ENCODE data around the gene DMC1. TPM values are rescaled to one million over a fixed set of nuclear protein-coding genes. Genes with fewer than 3 reads are reported as not detected.
A peak's percentile ranks its signal among the peaks of the same experiment; 100 is the strongest.

The DMC1 gene
- total and polyA plus RNA-seq, 2 of the 13 experiments (the other 11 are each of a cell fraction or from before 2014, with no cell fraction given): 0.82 TPM; not detected in 1

DNA sequence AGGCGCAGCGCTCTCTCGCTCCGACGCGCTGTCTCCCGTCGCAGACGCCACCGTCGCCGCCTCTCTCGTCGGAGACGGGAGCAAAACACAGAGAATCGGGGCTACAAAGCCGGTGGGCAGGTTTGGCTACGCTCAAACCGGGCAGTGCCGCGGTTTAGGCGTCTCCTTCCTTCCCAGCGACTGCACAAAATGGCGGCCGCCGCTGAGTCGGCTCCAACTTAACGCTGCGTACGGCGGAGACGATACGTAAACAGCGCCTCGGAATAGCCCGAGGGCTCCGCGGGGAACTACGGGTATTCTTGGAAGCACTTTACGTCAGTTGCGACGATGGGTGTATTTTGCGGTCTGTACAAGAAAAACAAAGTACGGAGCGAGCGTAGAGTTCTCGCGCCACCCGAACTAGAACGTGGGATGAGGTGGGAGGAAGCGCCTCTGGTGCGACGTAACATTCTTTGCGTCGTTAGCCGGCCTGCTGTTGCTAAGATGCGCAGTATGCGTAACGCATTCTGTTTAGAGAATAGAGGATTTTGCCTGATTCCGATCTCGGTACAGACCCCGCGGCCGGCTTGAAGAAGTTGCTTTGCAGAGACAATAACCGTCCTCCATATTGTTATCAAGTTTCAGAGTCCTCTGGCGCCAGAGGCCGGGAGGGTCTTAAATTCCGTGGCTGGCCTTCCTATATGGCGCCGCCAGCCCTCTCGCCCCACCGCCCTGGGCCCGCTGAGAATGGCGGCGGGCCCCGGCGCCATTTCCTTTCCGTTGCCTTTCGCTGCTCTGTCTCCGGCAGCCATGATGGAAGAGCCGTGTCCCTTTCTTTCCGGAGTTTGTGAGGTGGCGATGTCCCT lies 63.6 kb downstream of the DMC1 start, which contains the start of gene DDX17 (continued):
- no peak for TF ChIP-seq FUBP1 (CRISPR knock-in tag; IDR thresholded peaks at IDR 0.05; ENCODE audit: borderline replicate concordance)
- TF ChIP-seq, protein P1, sequence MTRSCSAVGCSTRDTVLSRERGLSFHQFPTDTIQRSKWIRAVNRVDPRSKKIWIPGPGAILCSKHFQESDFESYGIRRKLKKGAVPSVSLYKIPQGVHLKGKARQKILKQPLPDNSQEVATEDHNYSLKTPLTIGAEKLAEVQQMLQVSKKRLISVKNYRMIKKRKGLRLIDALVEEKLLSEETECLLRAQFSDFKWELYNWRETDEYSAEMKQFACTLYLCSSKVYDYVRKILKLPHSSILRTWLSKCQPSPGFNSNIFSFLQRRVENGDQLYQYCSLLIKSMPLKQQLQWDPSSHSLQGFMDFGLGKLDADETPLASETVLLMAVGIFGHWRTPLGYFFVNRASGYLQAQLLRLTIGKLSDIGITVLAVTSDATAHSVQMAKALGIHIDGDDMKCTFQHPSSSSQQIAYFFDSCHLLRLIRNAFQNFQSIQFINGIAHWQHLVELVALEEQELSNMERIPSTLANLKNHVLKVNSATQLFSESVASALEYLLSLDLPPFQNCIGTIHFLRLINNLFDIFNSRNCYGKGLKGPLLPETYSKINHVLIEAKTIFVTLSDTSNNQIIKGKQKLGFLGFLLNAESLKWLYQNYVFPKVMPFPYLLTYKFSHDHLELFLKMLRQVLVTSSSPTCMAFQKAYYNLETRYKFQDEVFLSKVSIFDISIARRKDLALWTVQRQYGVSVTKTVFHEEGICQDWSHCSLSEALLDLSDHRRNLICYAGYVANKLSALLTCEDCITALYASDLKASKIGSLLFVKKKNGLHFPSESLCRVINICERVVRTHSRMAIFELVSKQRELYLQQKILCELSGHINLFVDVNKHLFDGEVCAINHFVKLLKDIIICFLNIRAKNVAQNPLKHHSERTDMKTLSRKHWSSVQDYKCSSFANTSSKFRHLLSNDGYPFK (CRISPR knock-in tag; IDR thresholded peaks at IDR 0.05; ENCODE audit: borderline replicate concordance): peak; percentile 95
- TF ChIP-seq ZNF205 (CRISPR knock-in tag; IDR thresholded peaks at IDR 0.05): no peak
- TF ChIP-seq CHD2 (IDR thresholded peaks at IDR 0.05; ENCODE audit: low read depth, low read length): no peak
- no peak for TF ChIP-seq ZNF460 (CRISPR knock-in tag; IDR thresholded peaks at IDR 0.05; ENCODE audit: borderline replicate concordance)
- no peak for TF ChIP-seq ZNF549 (CRISPR knock-in tag; IDR thresholded peaks at IDR 0.05)
- TF ChIP-seq GTF3A (CRISPR knock-in tag; conservative IDR thresholded peaks at IDR 0.05): no peak
- TF ChIP-seq GATA4 (IDR thresholded peaks at IDR 0.05; ENCODE audit: borderline replicate concordance, low read depth): no peak
- no peak for TF ChIP-seq TSC22D2 (CRISPR knock-in tag; IDR thresholded peaks at IDR 0.05; ENCODE audit: borderline replicate concordance)
- no peak for TF ChIP-seq PHB2 (IDR thresholded peaks at IDR 0.05; ENCODE audit: partially characterized antibody)
- TF ChIP-seq ZNF282 (IDR thresholded peaks at IDR 0.05; ENCODE audit: partially characterized antibody): no peak
- no peak for TF ChIP-seq ZNF674 (CRISPR knock-in tag; IDR thresholded peaks at IDR 0.05; ENCODE audit: low read depth)
- TF ChIP-seq ZNF710 (CRISPR knock-in tag; IDR thresholded peaks at IDR 0.05; ENCODE audit: borderline replicate concordance): peak; percentile 7; the same call in 1 of the 2 replicates
- no peak for TF ChIP-seq ZNF121 (CRISPR knock-in tag; IDR thresholded peaks at IDR 0.05)
- no peak for TF ChIP-seq ZNF432 (CRISPR knock-in tag; IDR thresholded peaks at IDR 0.05; ENCODE audit: borderline replicate concordance)
- no peak for TF ChIP-seq MEIS2 (CRISPR knock-in tag; IDR thresholded peaks at IDR 0.05)
